Chondrocyte (in vitro differentiated cells): Measurements from ENCODE around the gene CREB3L1. TPM values are rescaled to one million over a fixed set of nuclear protein-coding genes. Genes with fewer than 3 reads are reported as not detected.

Experiments
- DNase-seq: peaks from one replicate; pipeline ENCODE4 v3.0.0; 2021; ENCODE audit warnings: mixed read lengths, low spot score
- H3K27ac Mint-ChIP-seq: one replicate; pipeline ENCODE4 v1.8.0; 2021; ENCODE audit warnings: mild to moderate bottlenecking, moderate library complexity, mixed read lengths; ENCODE audit not compliant: unreplicated experiment
- H3K27me3 Mint-ChIP-seq: 2 replicates; pipeline ENCODE4 v1.8.0; 2021; ENCODE audit warnings: low read depth, mixed read lengths
- H3K36me3 Mint-ChIP-seq: 2 replicates; pipeline ENCODE4 v1.8.0; 2021; ENCODE audit warnings: low read depth, mixed read lengths
- H3K4me1 Mint-ChIP-seq: 2 replicates; pipeline ENCODE4 v1.8.0; 2021; ENCODE audit warnings: low read depth, mild to moderate bottlenecking, mixed read lengths
- H3K4me3 Mint-ChIP-seq: one replicate; pipeline ENCODE4 v1.8.0; 2021; ENCODE audit warnings: mild to moderate bottlenecking, moderate library complexity, mixed read lengths; ENCODE audit not compliant: unreplicated experiment
- H3K9me3 Mint-ChIP-seq: 2 replicates; pipeline ENCODE4 v1.8.0; 2021; ENCODE audit warnings: low read depth, mixed read lengths
- total RNA-seq: library from RNA; stranded (reverse); gene quantifications from 3 replicates; pipeline ENCODE4 v1.2.1, GENCODE V29; 2021
- TF ChIP-seq, protein P1 (sequence below): fragments of 200-600 bp; sonication (generic); IDR thresholded peaks from 2 replicates; pipeline ENCODE4 v1.5.0; 2021; ENCODE audit warnings: antibody characterized with exemption, mild to moderate bottlenecking, moderate library complexity

The CREB3L1 gene
- total RNA-seq, 1 donor from 2014 or later: 192 TPM

DNA sequence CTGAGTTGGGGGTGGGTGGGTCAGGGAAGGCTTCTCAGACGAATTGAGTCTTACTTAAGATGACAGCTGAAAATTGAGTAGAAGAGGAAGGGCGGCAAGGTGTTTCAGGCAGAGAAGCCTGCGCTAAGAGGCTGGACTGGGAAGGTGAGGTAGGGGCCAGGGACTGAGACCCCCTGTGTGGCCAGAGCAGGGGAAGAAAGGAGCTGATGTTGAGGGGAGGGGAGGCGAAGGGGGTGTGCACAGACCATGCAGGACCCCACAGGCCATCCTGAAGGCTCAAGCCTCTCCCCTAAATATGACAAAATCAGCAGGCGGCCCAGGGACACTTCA is 40.6 kb upstream of the CREB3L1 start:
- H3K27me3 Mint-ChIP-seq: no peaks in the 10 kb centered on the region
- peaks cover 42% of the 10 kb centered on the region for H3K4me1 Mint-ChIP-seq
- DNase-seq: no peak
- no peaks in the 10 kb centered on the region for H3K36me3 Mint-ChIP-seq
- peak overlapping the region; percentile 85 for H3K27ac Mint-ChIP-seq
- H3K4me3 Mint-ChIP-seq: peak overlapping the region; percentile 86
- TF ChIP-seq, protein P1, sequence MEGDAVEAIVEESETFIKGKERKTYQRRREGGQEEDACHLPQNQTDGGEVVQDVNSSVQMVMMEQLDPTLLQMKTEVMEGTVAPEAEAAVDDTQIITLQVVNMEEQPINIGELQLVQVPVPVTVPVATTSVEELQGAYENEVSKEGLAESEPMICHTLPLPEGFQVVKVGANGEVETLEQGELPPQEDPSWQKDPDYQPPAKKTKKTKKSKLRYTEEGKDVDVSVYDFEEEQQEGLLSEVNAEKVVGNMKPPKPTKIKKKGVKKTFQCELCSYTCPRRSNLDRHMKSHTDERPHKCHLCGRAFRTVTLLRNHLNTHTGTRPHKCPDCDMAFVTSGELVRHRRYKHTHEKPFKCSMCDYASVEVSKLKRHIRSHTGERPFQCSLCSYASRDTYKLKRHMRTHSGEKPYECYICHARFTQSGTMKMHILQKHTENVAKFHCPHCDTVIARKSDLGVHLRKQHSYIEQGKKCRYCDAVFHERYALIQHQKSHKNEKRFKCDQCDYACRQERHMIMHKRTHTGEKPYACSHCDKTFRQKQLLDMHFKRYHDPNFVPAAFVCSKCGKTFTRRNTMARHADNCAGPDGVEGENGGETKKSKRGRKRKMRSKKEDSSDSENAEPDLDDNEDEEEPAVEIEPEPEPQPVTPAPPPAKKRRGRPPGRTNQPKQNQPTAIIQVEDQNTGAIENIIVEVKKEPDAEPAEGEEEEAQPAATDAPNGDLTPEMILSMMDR: no peak
- H3K9me3 Mint-ChIP-seq: peaks cover 3% of the 10 kb centered on the region

DNA sequence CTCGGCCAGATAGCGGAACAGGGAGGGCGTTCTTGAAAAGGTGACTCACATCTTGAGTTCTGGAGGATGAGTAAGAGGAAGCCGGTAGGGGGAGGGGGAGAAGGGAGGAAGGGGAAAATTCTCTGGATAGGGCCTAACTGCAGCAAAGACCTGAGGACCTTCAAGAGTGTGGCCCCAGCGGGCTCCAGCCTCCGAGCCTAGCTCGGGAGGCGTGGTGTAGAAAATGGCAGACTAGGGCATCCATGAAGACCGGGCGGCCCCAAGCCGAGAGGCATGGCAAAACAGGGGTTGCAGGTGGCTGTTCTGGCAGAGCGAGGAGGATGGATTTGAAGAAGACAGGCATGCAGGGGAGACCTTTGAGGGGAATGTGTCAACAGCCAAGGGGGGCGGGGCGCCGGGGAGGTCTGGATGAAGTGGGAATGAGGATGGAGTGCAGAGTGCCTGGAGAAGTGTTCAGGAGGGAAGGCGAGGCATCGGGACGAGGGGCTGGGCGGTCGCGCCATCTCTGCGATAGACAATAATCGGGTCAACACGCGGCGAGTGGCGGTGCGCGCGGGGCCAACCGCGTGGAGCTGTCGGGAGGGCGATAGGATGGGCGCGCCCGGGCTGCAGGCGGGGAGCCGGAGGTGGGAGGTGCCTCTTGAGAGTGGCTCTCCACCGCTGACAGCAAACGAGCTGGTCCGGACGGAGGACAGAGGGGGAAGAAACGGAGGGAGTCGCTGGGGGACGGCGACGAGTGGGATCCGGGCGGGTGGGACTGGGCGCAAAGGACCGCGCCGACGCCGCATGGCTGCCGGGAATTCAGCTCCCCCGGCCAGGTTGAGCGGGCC is 40.0 kb upstream of the CREB3L1 start:
- H3K4me1 Mint-ChIP-seq: peaks cover 48% of the 10 kb centered on the region
- peak overlapping the region; percentile 86 for H3K4me3 Mint-ChIP-seq
- TF ChIP-seq, protein P1: no peak
- no peaks in the 10 kb centered on the region for H3K27me3 Mint-ChIP-seq
- no peak for DNase-seq
- H3K36me3 Mint-ChIP-seq: no peaks in the 10 kb centered on the region
- peaks cover 3% of the 10 kb centered on the region for H3K9me3 Mint-ChIP-seq
- H3K27ac Mint-ChIP-seq: peak overlapping the region; percentile 85

DNA sequence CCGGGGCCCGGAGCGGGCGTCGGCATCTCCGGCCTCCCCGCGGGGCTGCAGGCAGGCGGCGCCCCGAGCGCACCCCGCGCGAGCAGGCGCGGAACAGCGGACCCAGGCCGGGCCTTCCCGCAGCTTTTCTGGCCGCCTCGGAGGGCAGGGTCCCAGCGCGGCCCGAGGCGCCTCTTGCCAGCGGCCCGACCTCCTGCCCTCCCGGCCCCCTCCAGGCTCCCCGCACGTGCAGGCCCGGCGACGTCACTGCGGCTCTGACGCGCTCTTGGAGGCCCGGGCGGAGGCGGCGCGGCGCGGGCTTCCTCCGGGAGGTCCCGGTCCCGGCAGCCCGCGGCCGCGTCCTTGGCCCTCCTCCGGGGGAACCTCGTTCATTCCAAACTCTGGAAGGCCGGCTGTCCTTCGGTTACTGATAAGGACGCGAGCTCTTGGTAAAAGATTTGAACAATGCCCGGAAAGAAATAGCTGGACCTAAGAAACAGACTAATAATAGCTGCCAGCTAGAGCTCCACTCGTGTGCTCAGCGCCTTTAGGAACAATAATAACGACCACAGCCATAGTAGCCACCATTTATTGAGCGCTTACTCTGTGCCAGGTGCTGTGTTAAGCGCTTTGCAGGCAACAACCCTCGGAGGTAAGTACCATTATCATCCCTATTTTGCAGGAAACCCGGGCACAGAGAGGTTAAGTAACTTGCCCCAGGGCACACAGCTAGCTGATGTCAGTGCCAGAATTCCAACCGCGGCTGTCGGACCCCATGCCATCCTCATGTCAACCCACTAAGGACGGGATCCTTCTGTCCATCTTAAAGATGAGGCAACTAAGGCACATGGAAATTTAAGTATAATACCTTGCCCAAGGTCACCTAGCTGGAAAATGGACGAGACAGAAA is 39.1 kb upstream of the CREB3L1 start:
- peaks cover 56% of the 10 kb centered on the region for H3K4me1 Mint-ChIP-seq
- H3K36me3 Mint-ChIP-seq: no peaks in the 10 kb centered on the region
- H3K27me3 Mint-ChIP-seq: no peaks in the 10 kb centered on the region
- TF ChIP-seq, protein P1: peak; percentile 67
- DNase-seq: no peak
- peak overlapping the region; percentile 68 for H3K4me3 Mint-ChIP-seq
- H3K27ac Mint-ChIP-seq: peak overlapping the region; percentile 32
- no peaks in the 10 kb centered on the region for H3K9me3 Mint-ChIP-seq

DNA sequence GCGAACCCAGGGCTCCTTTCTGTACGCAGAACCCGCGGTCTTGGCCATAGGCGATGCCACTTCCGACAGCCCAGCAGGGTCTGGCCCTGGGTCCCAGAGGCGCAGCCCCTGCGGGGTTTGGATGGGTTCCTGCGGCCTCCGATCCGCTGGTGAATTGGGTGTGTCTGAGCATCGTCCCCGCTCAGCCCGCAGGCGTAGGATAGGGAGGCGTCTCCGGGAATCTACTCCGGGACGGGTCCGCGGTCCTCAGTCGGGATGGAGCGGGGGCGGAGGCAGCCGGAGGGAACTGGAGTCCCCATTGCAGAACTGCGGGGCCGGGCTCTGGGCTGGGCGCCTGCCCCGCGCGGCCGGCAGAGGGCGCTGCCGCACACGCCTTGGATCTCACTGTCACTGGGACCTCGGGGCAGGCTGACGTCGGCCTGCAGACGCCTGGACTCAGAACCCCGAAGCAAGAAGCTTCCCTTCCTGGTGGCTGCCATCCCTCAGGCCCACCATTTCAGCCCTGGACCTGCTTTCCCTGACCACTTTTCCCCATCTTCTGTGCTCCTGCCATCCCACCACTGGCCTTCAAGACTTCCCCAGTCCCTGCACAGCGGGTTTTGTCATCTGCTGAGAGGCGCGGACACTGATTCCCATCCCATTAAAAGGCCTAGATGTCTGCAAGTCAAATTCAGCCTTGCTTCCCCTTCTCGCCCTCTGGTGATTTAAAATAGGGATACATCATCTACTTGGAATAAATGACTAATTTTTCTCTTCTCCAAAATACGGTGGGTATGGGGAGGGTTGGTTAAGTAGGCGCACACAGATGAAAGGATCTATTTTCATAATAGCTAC is 38.3 kb upstream of the CREB3L1 start:
- H3K4me3 Mint-ChIP-seq: peak overlapping the region; percentile 68
- no peak for DNase-seq
- H3K36me3 Mint-ChIP-seq: no peaks in the 10 kb centered on the region
- H3K27me3 Mint-ChIP-seq: no peaks in the 10 kb centered on the region
- H3K27ac Mint-ChIP-seq: peak overlapping the region; percentile 96
- H3K4me1 Mint-ChIP-seq: peaks cover 64% of the 10 kb centered on the region
- TF ChIP-seq, protein P1: peak; percentile 99
- no peaks in the 10 kb centered on the region for H3K9me3 Mint-ChIP-seq

DNA sequence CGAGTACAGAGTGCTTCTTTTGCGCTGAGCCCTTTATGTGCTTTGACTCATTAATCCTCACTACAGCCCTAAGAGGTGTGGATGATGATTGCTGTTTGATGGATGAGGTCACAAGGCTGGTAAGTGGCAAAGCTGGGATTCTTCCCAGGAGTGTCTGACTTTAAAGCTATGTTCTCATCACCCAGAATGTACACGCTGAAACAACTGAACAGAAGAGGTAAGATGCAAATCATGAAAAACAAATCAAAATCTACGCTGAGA is 37.7 kb upstream of the CREB3L1 start:
- no peak for DNase-seq
- Mint-ChIP-seq H3K4me3 (no peak overlapping the region), H3K36me3 (no peaks in the 10 kb centered on the region), H3K27ac (peak overlapping the region; percentile 96), H3K9me3 (no peaks in the 10 kb centered on the region), H3K27me3 (no peaks in the 10 kb centered on the region), H3K4me1 (peaks cover 68% of the 10 kb centered on the region)
- TF ChIP-seq, protein P1: no peak
